GM19193 (cell line): ENCODE measurements around the gene MAVS.

Experiments
- POLR2A ChIP-seq: IDR thresholded peaks from 4 replicates; pipeline ENCODE4 v1.6.1; 2011; ENCODE audit not compliant: insufficient read depth, insufficient read length; ENCODE audit errors: extremely low read depth

MAVS gene

DNA sequence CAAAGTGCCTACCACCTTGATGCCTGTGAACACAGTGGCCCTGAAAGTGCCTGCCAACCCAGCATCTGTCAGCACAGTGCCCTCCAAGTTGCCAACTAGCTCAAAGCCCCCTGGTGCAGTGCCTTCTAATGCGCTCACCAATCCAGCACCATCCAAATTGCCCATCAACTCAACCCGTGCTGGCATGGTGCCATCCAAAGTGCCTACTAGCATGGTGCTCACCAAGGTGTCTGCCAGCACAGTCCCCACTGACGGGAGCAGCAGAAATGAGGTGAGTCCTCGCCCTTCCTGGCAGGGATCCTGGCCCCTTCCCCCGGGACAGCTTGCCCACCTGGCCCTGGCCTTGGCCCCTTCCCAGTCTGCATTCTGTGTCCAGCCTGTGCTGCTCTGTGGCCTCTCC, 17.9 kb downstream of the MAVS start:
- no peak for TF ChIP-seq POLR2A

DNA sequence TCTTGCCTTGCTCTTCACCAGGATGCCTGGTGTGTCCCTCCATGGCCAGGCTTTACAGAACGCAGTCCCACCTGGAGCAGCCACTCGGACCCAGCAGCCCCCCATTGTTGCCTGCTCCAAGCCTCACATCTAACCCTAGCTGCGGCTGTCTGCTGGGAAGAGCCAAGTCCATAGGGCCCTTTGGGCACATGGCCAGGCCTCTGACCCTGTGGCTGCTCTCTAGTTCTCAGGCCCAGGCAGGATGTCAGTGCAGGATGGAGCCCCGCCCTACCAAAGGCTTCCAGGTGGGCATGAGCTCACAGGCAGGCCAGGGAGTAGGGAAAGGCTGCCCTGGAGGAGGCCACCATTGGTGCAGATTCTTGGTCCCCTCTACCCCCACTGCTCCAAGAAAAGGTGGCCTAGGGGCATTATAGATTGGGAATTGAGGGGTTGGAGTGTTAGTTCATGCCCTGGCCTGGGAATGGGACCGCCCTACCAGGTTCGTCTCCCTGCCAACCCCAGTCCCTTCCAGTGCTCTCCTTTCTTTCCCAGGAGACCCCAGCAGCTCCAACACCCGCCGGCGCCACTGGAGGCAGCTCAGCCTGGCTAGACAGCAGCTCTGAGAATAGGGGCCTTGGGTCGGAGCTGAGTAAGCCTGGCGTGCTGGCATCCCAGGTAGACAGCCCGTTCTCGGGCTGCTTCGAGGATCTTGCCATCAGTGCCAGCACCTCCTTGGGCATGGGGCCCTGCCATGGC, 18.7 kb downstream of the MAVS start:
- no peak for TF ChIP-seq POLR2A

- TF ChIP-seq POLR2A: no peak
Observed at GRCh38 chr20:3865887-3866407, 19.3 kb downstream of the MAVS start.

DNA sequence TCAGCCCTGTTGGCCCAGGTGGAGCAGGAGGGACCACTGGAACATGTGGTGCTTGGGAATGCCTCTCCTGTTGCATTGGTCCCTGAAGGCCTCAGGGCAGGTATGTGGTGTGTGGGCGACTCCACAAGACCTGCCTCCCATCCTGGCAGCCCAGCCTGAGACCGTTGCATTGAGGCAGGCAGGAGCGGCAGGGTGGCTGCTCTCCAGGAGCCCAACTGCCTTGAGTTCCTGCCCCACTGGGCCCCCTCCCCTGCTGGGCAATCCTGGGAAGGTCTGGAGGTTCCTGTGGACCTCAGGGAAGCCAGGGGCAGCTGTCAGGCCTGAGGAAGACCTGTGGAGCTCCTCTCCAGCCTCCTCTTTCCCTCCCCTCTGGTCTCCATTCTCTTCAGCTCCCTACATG, 19.8 kb downstream of the MAVS start:
- no peak for TF ChIP-seq POLR2A

DNA sequence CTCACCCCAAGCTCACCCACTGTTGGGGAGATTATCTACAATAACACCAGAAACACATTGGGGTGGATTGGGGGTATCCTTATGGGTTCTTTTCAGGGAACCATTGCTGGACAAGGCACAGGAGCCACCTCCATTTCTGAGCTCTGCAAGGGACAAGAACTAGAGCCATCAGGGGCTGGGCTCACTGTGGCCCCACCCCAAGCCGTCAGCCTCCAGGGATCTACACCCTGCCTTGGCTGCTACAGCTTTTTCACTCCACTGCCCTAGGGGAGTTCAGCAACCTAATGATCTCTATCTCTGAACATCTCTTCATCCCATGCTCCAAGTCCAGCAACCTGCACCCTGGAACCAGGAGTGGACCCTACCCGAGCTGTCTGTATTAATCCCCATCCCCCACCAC, 21.2 kb downstream of the MAVS start:
- TF ChIP-seq POLR2A: no peak

GRCh38 chr20:3869839-3870634, 23.4 kb downstream of the MAVS start:
- TF ChIP-seq POLR2A: no peak

GRCh38 chr20:3871550-3872265, 25.1 kb downstream of the MAVS start:
- TF ChIP-seq POLR2A: no peak

DNA sequence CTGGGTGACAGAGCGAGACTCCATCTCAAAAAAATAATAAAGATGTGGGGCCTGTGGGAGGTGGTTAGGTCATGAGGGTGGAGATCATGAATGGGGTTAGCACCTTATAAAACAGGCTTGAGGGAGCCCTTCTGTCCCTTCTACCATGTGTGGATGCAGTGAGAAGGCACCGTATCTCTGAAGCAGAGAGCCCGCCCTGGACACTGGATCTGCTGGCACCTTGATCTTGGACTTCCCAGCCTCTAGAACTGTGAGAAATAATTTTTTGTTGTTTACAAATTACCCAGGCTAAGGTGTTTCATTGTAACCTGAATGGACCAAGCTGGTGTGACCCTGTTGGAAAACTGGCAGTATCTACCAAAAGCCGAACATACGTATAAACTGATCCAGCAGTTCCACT, 26.9 kb downstream of the MAVS start:
- TF ChIP-seq POLR2A: no peak

DNA sequence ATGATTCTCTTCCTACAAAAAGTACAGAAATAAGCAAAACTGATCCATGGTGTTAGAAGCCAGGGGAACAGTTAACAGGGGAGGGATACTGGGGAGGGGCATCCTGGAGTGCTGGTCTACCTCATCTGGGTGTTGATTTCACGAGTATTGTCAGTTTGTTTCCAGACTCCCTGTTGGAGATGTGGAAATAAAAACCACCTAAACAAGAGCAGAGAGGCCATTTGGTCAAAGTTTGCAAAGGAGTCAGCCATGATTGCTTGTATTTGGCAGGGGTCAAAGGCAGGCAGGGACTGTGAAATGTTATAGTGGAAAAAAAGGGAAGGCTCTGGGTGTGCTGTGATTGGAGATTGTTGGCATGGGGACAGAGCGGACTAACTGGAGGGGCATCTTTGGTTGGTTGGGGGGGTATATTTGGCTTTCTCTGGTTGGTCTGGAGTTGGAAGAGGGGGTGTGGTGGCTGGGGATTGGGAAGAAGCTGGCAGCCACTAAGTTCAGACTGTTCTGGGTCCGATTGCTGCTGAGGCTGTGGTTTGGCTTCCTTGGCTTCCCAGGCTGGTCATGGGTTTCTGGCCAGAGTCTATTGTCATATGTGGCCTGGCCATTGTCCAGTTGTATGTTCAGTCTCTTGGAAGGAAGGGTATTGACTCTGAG, 27.7 kb downstream of the MAVS start:
- TF ChIP-seq POLR2A: no peak

DNA sequence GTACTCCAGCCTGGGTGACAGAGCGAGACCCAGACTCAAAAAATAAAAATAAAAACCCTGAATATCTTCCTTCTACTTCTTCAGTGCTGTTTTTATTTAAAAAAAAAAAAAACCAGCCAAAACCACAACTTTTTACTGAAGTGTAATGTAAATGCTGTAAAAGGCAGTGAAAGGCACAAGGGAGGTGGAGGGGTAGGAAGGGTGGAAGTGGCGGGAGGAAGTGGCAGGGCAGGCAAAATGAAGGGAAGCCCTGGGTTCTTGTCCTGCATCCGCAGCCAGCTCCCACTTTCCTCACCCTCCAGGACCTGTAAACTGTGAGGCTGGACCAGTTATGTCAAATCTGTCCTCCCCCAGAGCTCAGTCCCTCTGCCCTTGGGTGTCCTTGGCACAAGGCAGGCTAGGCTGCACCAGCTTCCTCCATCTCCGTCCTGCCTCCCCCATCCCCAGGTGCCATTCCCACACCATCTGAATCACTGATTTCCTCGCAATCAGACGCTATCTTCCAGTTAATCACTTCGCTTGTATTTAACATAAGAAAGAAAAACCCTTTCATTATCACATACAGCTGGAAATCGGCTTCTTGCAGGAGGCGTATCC, 28.8 kb downstream of the MAVS start:
- TF ChIP-seq POLR2A: no peak

DNA sequence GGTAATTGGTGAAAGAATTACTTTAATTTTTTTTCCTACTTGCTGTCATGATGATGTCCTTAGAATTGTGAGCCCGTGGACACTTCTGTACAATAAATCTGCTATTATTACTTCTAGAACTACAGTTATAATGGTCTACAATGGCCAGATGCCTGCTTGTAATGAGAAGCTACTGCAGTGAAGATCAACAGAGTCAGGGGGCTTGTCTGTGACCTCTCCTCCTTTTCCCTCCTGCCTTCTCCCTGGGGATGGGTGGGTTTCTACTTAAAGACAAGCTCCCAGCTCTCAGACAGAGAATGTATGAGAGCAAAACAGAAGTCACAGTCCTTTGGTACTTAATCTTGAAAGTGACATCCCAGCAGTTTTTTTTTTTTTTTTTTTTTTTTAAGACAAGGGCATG, 29.4 kb downstream of the MAVS start:
- TF ChIP-seq POLR2A: no peak

DNA sequence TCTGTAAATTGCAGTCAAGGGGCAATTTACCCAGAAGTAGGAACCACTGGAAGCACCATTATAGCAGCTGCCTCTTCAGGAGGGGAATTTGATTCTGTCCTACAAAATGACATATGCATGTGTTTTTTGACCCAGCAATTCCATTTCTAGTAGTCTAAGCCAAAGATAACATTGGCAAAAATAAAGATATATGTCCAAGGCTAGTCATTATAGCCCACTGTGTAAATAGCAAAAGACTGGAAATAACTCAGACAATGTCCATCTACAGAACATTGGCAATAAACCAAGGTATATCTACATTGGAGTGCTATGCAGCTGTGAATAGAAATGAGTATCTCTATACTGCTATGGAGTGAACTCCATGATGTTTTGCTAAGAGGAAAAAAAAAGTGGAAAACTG, 30.0 kb downstream of the MAVS start:
- TF ChIP-seq POLR2A: no peak

DNA sequence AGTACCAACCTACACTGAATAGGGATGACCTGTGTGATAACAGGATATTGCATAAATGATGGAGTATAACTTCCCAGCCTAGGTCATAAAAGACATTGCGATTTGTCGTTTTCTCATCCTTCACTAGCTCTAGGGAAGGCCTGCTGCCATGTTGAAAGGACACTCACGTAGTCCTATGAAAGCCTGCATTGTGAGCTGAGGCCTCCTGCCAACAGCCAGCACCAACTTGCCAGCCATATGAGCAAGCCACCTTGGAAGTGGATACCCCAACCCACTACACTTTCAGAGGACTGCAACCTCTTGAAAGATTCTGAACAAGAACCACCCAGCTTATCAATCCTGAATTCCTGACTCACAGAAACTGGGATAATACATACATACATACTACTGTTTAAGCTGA, 39.1 kb downstream of the MAVS start:
- TF ChIP-seq POLR2A: no peak

GRCh38 chr20:3887876-3888620, 41.4 kb downstream of the MAVS start:
- TF ChIP-seq POLR2A: no peak
